COLO668 (cell line): Measurements from ENCODE around the gene PRR22.

Experiments used
- DNase-seq: peaks from one replicate; lab custom pipeline; 2025; ENCODE audit not compliant: unreplicated experiment; lab: John Stamatoyannopoulos, UW

PRR22 gene

GRCh38 chr19:5814123-5814851, 29.7 kb upstream of the PRR22 start:
- DNase-seq = no peak

- DNase-seq = no peak
Observed at GRCh38 chr19:5811117-5811516, 26.6 kb upstream of the PRR22 start.

- no peak for DNase-seq
Observed at GRCh38 chr19:5809469-5809868, 24.9 kb upstream of the PRR22 start.

GRCh38 chr19:5809053-5809452, 24.5 kb upstream of the PRR22 start:
- no peak for DNase-seq

GRCh38 chr19:5808120-5808816, 23.7 kb upstream of the PRR22 start:
- DNase-seq = no peak

GRCh38 chr19:5806905-5807304, 22.4 kb upstream of the PRR22 start:
- DNase-seq = no peak

- no peak for DNase-seq
Observed at GRCh38 chr19:5806133-5806489, 21.6 kb upstream of the PRR22 start.

- DNase-seq = peak; percentile 87
Observed at GRCh38 chr19:5805462-5806132, 21.1 kb upstream of the PRR22 start.

- DNase-seq = peak; percentile 69
Observed at GRCh38 chr19:5804516-5805461, 20.2 kb upstream of the PRR22 start, which contains the start of gene NRTN. TSS of gene NRTN (plus strand) at chr19:5805067. CDS start at chr19:5824166, 19,099 bp downstream.

- peak; percentile 93 for DNase-seq
Observed at GRCh38 chr19:5803752-5804515, 19.4 kb upstream of the PRR22 start.

GRCh38 chr19:5803441-5803751, 18.9 kb upstream of the PRR22 start:
- no peak for DNase-seq

GRCh38 chr19:5801796-5802619, 17.5 kb upstream of the PRR22 start:
- DNase-seq = no peak

GRCh38 chr19:5800361-5801270, 16.1 kb upstream of the PRR22 start:
- DNase-seq = no peak

- peak; percentile 46 for DNase-seq
Observed at GRCh38 chr19:5799247-5800241, 15.0 kb upstream of the PRR22 start.

- no peak for DNase-seq
Observed at GRCh38 chr19:5798244-5798643, 13.7 kb upstream of the PRR22 start.

GRCh38 chr19:5795382-5795919, 10.9 kb upstream of the PRR22 start:
- DNase-seq = no peak

- DNase-seq = no peak
Observed at GRCh38 chr19:5793188-5793587, 8.6 kb upstream of the PRR22 start.
